ENCODE measurements around the gene SNX10.
"Not testable (repeated sequence)": the region's sequence is repeated elsewhere in the genome, so short reads cannot be mapped to it uniquely, and the experiment has no call there.

The SNX10 gene

DNA sequence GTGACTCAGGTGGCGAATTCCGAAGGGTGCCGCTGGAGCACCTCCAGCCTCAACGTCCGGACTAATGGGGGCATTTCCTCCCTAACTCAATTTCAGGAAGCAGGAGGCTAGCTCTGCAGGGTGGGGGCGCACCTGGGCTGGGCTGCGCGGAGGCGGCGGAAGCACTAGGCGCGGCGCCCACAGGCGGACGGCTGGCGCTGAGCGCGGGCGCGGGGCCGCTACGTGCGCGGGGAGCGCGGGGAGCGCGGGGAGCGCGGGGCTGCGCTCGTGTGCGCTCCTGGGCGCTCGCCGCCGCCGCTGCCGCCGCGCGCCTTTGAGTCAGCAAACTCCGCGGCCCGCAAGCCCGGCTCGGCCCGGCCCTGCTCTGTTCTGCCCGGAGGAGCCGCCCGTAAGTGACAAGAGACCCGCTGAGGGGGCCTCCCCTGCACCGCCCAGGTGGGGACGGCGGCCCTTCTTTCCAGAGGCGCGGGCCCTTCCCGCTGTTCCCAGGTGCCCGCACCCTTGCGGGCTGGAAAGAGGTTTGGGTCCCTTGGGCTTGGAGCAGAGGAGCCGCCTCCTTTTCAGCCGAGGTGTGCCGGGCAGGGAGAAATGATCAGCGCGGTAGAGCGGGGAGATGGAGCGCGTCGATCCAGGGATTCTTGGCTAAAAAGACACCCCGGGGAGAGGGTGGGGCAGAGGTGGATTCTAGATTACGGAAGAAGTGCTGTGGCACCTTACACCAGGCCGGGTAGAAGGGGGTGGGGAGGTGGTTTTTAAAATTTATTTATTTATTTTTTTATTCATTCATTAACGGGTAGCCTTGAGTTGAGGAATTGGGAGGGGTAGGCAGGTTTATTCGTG is at the start of gene SNX10:
SNX10 (plus strand) TSS at position 164 of the 840 bp plus-strand sequence. CDS start 54,581 bp downstream, outside the sequence.
- peak; percentile 72 for DNase-seq (ENCODE audit: extremely low spot score)
- POLR2A ChIA-PET, result interaction anchor here (1.0 to 1.3 kb wide), 2 partner anchors 92 to 94 kb away, joined by 4 read pairs; partner anchors contain the start of gene HNRNPA2B1
- CTCF ChIA-PET, result interaction anchor here (0.5 kb wide), 1 partner anchor 111 kb away, joined by 7 read pairs; no protein-coding TSS in a partner anchor
- no peak for TF ChIP-seq ELF4 (IDR thresholded peaks at IDR 0.05)
- TF ChIP-seq ARNT (IDR thresholded peaks at IDR 0.05), result 0 out of 2 replicates have a peak, but pooled peaks have one; percentile 32

GRCh38 chr7:26245150-26245549 is 46.5 kb upstream of the SNX10 start:
- no peak for TF ChIP-seq NFRKB (IDR thresholded peaks at IDR 0.05)
- no peak for TF ChIP-seq HDGF (IDR thresholded peaks at IDR 0.05; ENCODE audit: borderline replicate concordance)
- CTCF ChIA-PET, result no interaction called here
- POLR2A ChIA-PET, result interaction anchor here (1.2 kb wide), 1 partner anchor 45 kb away, joined by 3 read pairs; the partner anchor contains the start of gene HNRNPA2B1
- no peak for DNase-seq (ENCODE audit: extremely low spot score)

DNA sequence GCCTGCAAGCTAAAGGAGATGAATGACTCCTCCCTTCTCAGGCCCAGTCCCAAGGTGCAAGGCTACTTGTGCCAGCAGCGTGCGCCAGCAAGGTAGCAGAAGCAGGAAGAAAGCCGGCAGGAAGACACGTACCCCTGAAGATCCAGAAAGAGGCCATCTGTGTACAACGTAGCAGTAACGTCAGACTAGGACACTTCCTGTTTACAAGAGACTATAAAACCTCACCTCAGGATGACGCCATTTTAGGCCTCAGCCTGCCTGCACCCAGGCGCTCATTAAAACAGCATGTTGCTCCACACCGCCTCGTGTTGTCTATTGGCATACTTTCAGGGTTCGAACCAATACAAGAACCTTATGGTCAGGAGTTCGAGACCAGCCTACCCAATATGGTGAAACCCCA is 41.4 kb upstream of the SNX10 start:
- TF ChIP-seq SP1 (IDR thresholded peaks at IDR 0.05), result no peak
- TF ChIP-seq FOXK2 (IDR thresholded peaks at IDR 0.05), result no peak
- TF ChIP-seq BHLHE40 (IDR thresholded peaks at IDR 0.05; ENCODE audit: borderline replicate concordance), result no peak
- TF ChIP-seq HDGF (IDR thresholded peaks at IDR 0.05; ENCODE audit: borderline replicate concordance), result no peak
- TF ChIP-seq TARDBP (IDR thresholded peaks at IDR 0.05), result no peak
- TF ChIP-seq ARNT (IDR thresholded peaks at IDR 0.05), result no peak
- TF ChIP-seq ELF4 (IDR thresholded peaks at IDR 0.05), result no peak
- no peak for TF ChIP-seq CTBP1 (IDR thresholded peaks at IDR 0.05; ENCODE audit: borderline replicate concordance)
- TF ChIP-seq LEF1 (IDR thresholded peaks at IDR 0.05; ENCODE audit: borderline replicate concordance), result no peak
- no peak for TF ChIP-seq FOXM1 (IDR thresholded peaks at IDR 0.05; ENCODE audit: borderline replicate concordance)
- no peak for DNase-seq (ENCODE audit: extremely low spot score)
- ChIA-PET POLR2A (no interaction called here), CTCF (no interaction called here)

GRCh38 chr7:26261866-26262265 is 29.8 kb upstream of the SNX10 start:
- DNase-seq (ENCODE audit: extremely low spot score); CTCF ChIA-PET; POLR2A ChIA-PET: not testable (repeated sequence)

DNA sequence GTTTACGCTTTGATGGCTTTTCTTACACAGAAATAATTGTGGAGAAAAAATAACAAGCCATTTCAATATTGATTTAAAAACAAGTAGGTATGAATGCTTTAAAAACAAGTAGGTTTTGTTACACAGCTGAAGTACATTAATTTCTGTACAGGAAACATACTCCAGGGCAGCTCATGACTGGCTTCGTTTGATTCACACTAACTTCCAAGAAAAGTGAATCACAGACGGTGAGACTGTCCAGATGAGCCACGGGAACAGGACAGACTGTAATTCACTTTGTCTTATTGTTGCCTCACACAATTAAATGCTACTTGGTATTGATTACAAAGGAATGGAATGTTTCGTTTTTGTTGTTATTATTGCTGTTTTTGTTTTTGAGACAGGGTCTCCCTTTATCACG is 26.6 kb upstream of the SNX10 start:
- POLR2A ChIA-PET, result no interaction called here
- CTCF ChIA-PET, result no interaction called here
- no peak for TF ChIP-seq SUZ12 (IDR thresholded peaks at IDR 0.05)
- no peak for TF ChIP-seq TARDBP (IDR thresholded peaks at IDR 0.05)
- TF ChIP-seq FOXA1 (IDR thresholded peaks at IDR 0.05), result no peak
- TF ChIP-seq CTBP1 (IDR thresholded peaks at IDR 0.05; ENCODE audit: borderline replicate concordance), result no peak
- TF ChIP-seq PKNOX1 (IDR thresholded peaks at IDR 0.05), result no peak
- TF ChIP-seq BHLHE40 (IDR thresholded peaks at IDR 0.05; ENCODE audit: borderline replicate concordance), result no peak
- no peak for TF ChIP-seq ELF4 (IDR thresholded peaks at IDR 0.05)
- no peak for TF ChIP-seq ZNF384 (IDR thresholded peaks at IDR 0.05)
- DNase-seq (ENCODE audit: extremely low spot score), result no peak

DNA sequence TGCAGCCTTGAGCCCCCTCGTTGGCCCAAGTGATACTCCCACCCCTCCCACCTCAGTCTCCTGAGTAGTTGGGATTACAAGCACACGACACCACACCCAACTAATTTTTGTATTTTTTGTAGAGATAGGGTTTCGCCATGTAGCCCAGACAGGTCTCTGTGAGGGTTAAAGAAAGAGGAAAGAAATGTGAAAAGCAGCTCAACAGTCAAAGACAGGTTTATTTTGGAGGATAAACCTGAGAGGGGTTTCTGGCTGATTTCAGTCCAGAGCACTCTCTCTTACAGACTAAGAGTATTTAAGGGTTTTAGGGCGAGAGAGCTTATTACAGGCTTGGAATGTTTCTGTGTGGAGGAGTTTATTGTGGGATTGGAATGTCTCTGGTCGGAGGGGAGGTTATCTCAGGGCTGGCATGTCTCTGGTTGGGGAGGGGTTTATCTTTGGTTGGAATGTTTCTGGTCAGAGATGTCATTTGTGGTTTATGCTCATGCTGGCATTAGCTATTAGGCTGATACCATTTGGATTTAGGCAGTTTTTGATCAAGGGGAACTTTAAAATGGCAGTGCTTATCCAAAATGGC is 26.1 kb upstream of the SNX10 start:
- no peak for TF ChIP-seq FOXM1 (IDR thresholded peaks at IDR 0.05; ENCODE audit: borderline replicate concordance)
- TF ChIP-seq TARDBP (IDR thresholded peaks at IDR 0.05), result no peak
- no peak for TF ChIP-seq FOXK2 (IDR thresholded peaks at IDR 0.05)
- TF ChIP-seq BHLHE40 (IDR thresholded peaks at IDR 0.05; ENCODE audit: borderline replicate concordance), result no peak
- TF ChIP-seq HDGF (IDR thresholded peaks at IDR 0.05; ENCODE audit: borderline replicate concordance), result no peak
- no peak for DNase-seq (ENCODE audit: extremely low spot score)
- POLR2A ChIA-PET, result no interaction called here
- CTCF ChIA-PET, result no interaction called here

DNA sequence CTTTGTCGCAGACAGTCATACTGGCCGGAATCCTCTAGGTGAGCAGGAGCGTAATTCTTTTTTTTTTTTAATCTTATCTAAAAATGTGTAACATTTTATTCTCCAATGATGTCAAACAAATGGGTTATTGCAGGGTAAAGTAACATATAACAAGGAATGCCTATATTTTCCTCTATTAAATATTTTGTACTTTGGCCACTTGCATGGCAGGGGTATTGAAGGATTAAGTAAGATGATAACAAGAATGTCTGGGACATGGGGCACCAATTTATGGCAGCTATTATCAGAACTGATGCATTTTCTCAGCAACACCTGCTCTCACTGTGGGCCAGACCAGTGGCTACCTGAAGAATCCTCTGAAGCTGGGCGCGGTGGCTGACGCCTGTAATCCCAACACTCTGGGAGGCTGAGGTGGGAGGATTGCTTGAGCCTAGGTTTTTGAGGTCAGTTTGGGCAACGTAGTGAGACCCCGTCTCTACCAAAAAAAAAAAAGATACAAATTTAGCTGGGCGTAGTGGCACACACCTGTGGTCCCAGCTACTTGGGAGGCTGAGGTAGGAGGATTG is 24.0 kb upstream of the SNX10 start:
- DNase-seq (ENCODE audit: extremely low spot score), result no peak
- ChIA-PET POLR2A (no interaction called here), CTCF (no interaction called here)
- TF ChIP-seq ELF4 (IDR thresholded peaks at IDR 0.05), result no peak
- no peak for TF ChIP-seq L3MBTL2 (conservative IDR thresholded peaks at IDR 0.05)
- TF ChIP-seq TARDBP (IDR thresholded peaks at IDR 0.05), result no peak
- TF ChIP-seq CTBP1 (IDR thresholded peaks at IDR 0.05; ENCODE audit: borderline replicate concordance), result no peak
- no peak for TF ChIP-seq ARNT (IDR thresholded peaks at IDR 0.05)
- no peak for TF ChIP-seq FOXK2 (IDR thresholded peaks at IDR 0.05)
- TF ChIP-seq FOXM1 (IDR thresholded peaks at IDR 0.05; ENCODE audit: borderline replicate concordance), result no peak
- TF ChIP-seq SP1 (IDR thresholded peaks at IDR 0.05), result no peak
- TF ChIP-seq LEF1 (IDR thresholded peaks at IDR 0.05; ENCODE audit: borderline replicate concordance), result no peak
- TF ChIP-seq NFRKB (IDR thresholded peaks at IDR 0.05), result no peak
- no peak for TF ChIP-seq ZNF384 (IDR thresholded peaks at IDR 0.05)
- no peak for TF ChIP-seq FOXA1 (IDR thresholded peaks at IDR 0.05)
- no peak for TF ChIP-seq PKNOX1 (IDR thresholded peaks at IDR 0.05)
- no peak for TF ChIP-seq HDGF (IDR thresholded peaks at IDR 0.05; ENCODE audit: borderline replicate concordance)
- no peak for TF ChIP-seq BHLHE40 (IDR thresholded peaks at IDR 0.05; ENCODE audit: borderline replicate concordance)

All from HEK293T (cell line).